ENCODE data around the gene FCGR2B.

FCGR2B gene

DNA sequence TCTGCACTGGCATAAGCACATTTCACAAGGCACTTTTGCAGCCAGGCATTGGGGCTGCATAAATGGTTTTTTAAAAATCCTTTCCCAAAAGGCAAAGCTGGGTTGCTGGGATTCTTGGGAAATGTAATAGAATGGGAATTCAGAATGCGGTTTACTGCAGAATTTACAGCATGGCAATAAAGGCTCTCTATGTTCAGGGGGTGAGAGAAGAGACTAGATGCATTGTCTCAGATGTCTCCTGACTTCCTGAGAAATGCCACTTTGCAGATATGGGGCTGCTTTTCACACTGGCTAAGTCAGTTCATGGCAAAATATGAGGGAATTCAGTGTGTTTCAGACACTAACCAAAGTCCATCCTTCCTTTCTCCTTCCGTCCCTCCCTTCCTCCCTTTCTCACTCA lies 13.5 kb downstream of the FCGR2B start:
- Histone ChIP-seq H3K27ac (replicated peaks) (no peak overlapping the region), H3K4me3 (replicated peaks; ENCODE audit: insufficient read depth, low read length) (no peak overlapping the region), H3K27me3 (ENCODE audit: insufficient read depth, poor library complexity, severe bottlenecking) (no peaks in the 10 kb centered on the region)
- no peak for DNase-seq (ENCODE audit: low read depth in 1 of 2, low spot score in 1 of 2)
- TF ChIP-seq GABPA (IDR thresholded peaks at IDR 0.05; ENCODE audit: low read depth) (no peak), POLR2AphosphoS5 (IDR thresholded peaks at IDR 0.05; ENCODE audit: low read depth) (no peak), SPI1 (IDR thresholded peaks at IDR 0.05; ENCODE audit: borderline replicate concordance, low read depth) (no peak)
- TF ChIP-seq, protein P1, sequence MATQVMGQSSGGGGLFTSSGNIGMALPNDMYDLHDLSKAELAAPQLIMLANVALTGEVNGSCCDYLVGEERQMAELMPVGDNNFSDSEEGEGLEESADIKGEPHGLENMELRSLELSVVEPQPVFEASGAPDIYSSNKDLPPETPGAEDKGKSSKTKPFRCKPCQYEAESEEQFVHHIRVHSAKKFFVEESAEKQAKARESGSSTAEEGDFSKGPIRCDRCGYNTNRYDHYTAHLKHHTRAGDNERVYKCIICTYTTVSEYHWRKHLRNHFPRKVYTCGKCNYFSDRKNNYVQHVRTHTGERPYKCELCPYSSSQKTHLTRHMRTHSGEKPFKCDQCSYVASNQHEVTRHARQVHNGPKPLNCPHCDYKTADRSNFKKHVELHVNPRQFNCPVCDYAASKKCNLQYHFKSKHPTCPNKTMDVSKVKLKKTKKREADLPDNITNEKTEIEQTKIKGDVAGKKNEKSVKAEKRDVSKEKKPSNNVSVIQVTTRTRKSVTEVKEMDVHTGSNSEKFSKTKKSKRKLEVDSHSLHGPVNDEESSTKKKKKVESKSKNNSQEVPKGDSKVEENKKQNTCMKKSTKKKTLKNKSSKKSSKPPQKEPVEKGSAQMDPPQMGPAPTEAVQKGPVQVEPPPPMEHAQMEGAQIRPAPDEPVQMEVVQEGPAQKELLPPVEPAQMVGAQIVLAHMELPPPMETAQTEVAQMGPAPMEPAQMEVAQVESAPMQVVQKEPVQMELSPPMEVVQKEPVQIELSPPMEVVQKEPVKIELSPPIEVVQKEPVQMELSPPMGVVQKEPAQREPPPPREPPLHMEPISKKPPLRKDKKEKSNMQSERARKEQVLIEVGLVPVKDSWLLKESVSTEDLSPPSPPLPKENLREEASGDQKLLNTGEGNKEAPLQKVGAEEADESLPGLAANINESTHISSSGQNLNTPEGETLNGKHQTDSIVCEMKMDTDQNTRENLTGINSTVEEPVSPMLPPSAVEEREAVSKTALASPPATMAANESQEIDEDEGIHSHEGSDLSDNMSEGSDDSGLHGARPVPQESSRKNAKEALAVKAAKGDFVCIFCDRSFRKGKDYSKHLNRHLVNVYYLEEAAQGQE (IDR thresholded peaks at IDR 0.05; ENCODE audit: insufficient replicate concordance, low read depth): no peak
- TF ChIP-seq, protein P2, sequence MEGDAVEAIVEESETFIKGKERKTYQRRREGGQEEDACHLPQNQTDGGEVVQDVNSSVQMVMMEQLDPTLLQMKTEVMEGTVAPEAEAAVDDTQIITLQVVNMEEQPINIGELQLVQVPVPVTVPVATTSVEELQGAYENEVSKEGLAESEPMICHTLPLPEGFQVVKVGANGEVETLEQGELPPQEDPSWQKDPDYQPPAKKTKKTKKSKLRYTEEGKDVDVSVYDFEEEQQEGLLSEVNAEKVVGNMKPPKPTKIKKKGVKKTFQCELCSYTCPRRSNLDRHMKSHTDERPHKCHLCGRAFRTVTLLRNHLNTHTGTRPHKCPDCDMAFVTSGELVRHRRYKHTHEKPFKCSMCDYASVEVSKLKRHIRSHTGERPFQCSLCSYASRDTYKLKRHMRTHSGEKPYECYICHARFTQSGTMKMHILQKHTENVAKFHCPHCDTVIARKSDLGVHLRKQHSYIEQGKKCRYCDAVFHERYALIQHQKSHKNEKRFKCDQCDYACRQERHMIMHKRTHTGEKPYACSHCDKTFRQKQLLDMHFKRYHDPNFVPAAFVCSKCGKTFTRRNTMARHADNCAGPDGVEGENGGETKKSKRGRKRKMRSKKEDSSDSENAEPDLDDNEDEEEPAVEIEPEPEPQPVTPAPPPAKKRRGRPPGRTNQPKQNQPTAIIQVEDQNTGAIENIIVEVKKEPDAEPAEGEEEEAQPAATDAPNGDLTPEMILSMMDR (IDR thresholded peaks at IDR 0.05; ENCODE audit: insufficient read depth, low read length): no peak

DNA sequence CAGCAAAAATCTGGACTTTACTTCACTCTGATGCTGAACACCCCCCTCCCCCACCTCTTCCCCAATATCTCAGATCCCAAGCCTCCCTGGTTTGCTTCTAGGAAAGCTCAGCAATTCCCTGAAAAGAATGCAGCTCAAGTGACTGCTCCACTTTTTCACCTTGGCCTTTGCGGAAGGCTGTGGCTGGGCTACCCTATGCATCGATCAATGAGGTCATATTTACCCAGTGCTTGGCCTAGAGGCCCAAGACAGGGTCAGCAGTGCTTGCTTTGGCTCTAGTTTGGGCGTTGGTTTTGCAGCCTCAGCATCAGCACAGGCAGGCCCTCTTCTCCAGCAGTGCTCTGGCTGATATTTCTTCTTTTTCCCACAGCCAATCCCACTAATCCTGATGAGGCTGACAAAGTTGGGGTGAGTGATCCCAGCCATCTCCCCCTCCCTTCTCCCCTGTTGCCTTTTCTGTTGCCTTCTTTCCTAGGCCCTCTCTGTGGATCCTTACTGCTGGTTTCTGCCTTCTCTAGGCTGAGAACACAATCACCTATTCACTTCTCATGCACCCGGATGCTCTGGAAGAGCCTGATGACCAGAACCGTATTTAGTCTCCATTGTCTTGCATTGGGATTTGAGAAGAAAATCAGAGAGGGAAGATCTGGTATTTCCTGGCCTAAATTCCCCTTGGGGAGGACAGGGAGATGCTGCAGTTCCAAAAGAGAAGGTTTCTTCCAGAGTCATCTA lies 14.2 kb downstream of the FCGR2B start:
- Histone ChIP-seq H3K27me3 (ENCODE audit: insufficient read depth, poor library complexity, severe bottlenecking) (no peaks in the 10 kb centered on the region), H3K27ac (replicated peaks) (no peak overlapping the region), H3K4me3 (replicated peaks; ENCODE audit: insufficient read depth, low read length) (no peak overlapping the region)
- TF ChIP-seq, protein P2 (IDR thresholded peaks at IDR 0.05; ENCODE audit: insufficient read depth, low read length): no peak
- TF ChIP-seq, protein P1 (IDR thresholded peaks at IDR 0.05; ENCODE audit: insufficient replicate concordance, low read depth): no peak
- TF ChIP-seq POLR2AphosphoS5 (IDR thresholded peaks at IDR 0.05; ENCODE audit: low read depth): no peak
- no peak for TF ChIP-seq SPI1 (IDR thresholded peaks at IDR 0.05; ENCODE audit: borderline replicate concordance, low read depth)
- TF ChIP-seq GABPA (IDR thresholded peaks at IDR 0.05; ENCODE audit: low read depth): no peak
- no peak for DNase-seq (ENCODE audit: low read depth in 1 of 2, low spot score in 1 of 2)

DNA sequence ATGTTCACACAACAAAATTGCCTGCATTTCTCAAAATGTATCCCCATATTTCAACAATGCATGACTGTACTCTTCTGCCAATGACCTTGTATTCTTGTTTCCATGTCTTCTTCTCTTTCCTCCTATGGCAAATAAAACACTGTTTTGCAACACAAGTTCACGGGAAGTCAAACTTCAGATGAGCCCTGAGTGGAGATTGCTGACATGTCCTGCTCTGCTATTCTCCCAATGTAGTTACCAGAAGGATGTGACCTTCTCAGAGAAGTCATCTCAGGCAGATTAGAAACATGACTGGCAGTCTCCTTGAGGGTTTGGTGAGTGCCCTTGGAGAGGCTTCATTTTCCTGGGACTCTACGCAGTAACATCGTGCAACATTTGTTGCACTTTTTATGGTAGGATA lies 15.6 kb downstream of the FCGR2B start:
- no peak overlapping the region for H3K4me3 ChIP-seq (replicated peaks; ENCODE audit: insufficient read depth, low read length)
- H3K27ac ChIP-seq (replicated peaks): no peak overlapping the region
- no peaks in the 10 kb centered on the region for H3K27me3 ChIP-seq (ENCODE audit: insufficient read depth, poor library complexity, severe bottlenecking)
- DNase-seq (ENCODE audit: low read depth in 1 of 2, low spot score in 1 of 2): no peak
- TF ChIP-seq, protein P2 (IDR thresholded peaks at IDR 0.05; ENCODE audit: insufficient read depth, low read length): no peak

DNA sequence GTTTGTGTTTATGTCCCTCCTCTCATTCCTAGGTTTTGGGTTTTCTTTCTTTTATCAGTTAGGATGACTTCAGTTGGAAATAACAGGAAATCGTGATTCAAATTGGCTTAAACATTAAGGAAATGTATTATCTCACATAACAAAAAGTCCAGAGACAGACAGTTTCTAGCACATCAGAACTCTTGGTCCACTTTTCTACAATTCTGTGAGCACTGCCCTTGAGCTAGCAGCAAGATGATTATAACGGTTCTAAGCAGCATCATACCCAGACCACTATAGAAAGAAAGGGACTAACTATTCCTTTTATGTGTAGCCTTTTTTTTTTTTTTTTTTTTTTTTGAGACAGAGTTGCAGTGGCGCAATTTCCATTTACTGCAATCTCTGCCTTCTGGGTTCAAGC lies 18.9 kb downstream of the FCGR2B start:
- H3K27ac ChIP-seq (replicated peaks): no peak overlapping the region
- H3K4me3 ChIP-seq (replicated peaks; ENCODE audit: insufficient read depth, low read length): no peak overlapping the region
- TF ChIP-seq GABPA (IDR thresholded peaks at IDR 0.05; ENCODE audit: low read depth) (no peak), POLR2AphosphoS5 (IDR thresholded peaks at IDR 0.05; ENCODE audit: low read depth) (no peak), SPI1 (IDR thresholded peaks at IDR 0.05; ENCODE audit: borderline replicate concordance, low read depth) (no peak)
- TF ChIP-seq, protein P2 (IDR thresholded peaks at IDR 0.05; ENCODE audit: insufficient read depth, low read length): no peak
- TF ChIP-seq, protein P1 (IDR thresholded peaks at IDR 0.05; ENCODE audit: insufficient replicate concordance, low read depth): no peak
- no peak for DNase-seq (ENCODE audit: low read depth in 1 of 2, low spot score in 1 of 2)
- H3K27me3 ChIP-seq (ENCODE audit: insufficient read depth, poor library complexity, severe bottlenecking): no peaks in the 10 kb centered on the region
